Activated naive CD4-positive, alpha-beta T cell (primary cell): ENCODE measurements around the gene ROBO1.
"Not testable (repeated sequence)": the region's sequence is repeated elsewhere in the genome, so short reads cannot be mapped to it uniquely, and the experiment has no call there.

Source experiments
- DNase-seq, 4 experiments: peaks; one replicate each; lab custom pipeline; 2025; lab: John Stamatoyannopoulos, UW

The ROBO1 gene

DNA sequence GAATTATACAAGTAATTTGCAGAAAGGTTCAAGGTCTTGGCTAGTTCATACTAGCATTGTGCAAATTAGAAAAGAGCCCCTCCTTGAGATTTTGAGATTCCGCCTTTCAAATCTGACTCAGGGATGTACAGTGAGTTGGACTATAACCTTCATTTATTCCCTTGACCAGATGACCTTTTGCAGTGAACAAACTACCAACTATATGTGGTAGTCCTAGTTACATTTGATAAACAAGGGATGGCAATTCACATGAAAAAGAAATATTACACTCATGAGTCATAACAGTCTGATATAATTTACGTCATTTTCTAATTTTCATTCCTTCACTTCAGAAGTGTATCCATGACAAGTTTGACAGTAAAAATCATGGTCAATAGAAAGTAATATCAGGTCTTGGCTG is 860.4 kb downstream of the ROBO1 start:
- no peak for DNase-seq

DNA sequence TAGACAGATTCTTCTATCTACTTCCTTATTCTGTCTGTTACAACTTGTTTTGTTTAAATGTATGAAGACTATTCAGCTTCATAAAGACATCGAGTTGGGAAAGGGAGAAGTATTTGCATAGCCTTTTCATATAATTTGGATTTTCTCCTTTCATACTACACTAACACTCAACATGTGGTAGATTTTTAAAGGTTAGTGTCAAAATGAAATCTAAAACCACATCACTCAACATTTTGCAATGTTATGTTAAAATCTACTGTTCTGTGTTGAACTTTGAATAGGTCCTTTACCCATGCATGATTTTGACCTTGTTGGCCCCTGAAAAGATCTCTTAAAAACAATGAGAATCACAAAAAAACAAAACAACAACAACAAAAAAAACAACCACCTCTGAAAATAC is 860.9 kb downstream of the ROBO1 start:
- no peak for DNase-seq

DNA sequence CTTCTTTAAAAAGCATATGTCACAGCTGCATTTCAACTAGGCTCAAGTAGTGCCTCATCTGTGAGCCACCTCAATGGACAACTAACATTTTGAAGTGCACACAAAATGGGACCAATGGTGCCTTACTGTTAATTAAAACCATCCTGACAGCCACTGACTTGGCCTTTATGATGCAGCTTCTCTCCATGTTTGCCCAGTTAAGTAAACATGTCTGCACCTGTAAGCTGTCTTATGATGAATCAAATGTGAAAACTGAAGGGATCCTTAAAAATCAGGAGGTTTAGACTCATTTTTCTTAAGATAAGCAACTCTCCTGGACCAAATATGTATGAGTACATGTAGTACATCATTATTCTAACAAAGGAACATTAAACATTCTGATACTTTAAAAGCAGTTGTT is 861.6 kb downstream of the ROBO1 start:
- no peak for DNase-seq

DNA sequence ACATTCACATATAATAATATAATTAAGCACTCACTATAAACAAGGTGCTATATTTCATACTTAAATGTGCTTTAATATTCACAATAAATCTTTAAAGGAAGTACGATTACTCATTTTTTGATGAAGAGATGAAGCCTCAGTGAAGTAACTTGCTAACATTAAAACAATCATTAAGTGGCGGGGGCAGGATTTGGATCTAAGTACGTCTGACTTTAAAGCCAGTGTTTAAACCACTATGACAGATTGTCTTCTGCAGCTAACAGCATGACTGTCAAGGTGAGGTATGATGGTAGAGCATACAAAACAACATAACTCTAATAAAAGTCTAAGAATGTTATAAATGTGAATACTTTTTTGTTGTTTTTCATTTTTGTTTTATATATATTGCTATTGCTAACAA is 862.1 kb downstream of the ROBO1 start:
- no peak for DNase-seq

DNA sequence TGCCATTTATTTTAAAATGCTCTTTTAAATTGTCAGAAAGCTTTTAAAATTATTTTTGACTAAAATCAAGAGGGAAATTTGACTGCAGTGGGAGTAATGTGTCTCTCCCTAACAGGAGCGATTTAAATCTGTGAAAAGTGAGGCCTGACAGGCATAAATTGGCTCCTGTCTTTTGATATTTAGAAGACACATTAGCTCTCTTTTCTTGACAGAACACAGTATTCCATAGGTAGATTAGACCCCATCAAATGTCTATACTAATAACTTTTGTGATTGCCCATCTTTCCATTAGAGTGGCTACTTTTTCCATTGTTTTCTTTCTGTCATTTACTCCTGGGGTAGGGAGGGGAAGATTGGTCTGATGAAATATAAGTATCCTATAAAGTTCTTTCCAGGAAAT is 866.3 kb downstream of the ROBO1 start:
- no peak for DNase-seq

DNA sequence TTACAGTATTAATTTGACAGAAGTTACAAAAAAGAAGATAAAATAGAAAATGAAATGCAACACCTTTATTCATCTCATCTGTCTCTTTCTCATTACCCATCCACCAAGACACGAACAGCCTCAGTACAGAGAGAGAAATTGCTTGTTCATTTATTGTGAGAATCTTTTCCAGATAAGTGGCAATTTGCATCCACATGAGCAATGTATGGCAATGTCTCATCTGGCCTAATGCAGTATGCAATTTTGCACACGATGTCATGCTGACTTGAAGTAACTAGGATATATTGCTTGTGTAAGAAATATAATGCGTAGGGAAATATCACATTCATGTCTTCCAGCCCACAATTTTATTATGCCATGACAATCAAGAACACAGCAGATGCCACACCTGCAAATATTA is 866.9 kb downstream of the ROBO1 start:
- DNase-seq = no peak

DNA sequence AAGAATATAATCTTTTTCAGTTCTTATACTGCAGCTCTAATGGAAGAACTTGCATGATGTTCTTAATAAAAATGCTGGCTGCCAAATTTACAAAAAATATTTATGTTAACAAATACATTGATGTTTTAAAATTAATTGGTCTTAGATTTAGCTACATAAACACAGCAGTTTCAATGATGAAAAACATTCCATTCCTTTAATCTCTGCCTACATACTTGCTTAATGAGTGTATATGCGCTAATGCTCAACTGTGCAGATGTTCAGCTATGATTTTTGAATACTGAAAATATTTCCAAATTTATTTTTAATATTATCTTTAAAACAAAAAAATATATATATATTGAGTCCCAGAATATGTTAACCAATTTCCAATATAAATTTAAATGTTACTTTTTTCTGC is 867.4 kb downstream of the ROBO1 start:
- no peak for DNase-seq

DNA sequence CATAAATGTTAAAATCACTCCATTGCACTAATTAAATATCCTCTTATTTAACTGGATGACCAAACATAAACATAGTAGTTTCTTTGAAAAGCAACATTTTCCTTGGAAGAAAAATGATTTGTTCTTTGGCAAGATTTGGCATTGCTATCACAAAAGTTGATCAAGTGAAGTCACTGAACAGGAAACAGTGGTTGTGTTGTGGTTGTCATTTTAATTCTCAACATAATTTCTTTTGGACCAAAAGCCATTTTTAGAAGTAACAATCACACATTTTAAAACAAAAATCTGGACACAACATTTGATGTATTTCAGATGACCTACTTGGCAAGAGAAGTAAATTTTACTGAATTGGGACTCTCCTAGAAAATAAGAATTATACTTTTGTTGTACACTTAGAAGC is 872.3 kb downstream of the ROBO1 start:
- DNase-seq = no peak

DNA sequence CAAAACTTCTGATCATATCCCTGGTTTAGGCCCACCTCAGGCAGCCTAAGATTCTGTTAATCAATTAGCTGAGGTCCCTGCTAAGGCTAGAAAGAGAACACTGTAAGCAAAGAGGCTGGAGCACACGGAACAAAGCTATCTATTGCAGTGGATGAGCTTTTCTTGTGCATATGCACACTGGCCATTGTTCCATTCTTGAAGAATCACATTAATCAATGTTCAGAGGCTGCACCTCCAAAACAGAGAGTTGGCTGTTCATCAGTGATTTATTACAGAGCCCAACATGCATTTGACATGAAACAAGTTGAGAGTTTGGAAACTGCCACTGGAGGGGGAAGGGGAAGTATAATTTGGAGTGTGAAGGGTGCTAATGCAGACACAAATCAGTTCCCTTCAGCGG is 873.0 kb downstream of the ROBO1 start:
- DNase-seq = no peak

DNA sequence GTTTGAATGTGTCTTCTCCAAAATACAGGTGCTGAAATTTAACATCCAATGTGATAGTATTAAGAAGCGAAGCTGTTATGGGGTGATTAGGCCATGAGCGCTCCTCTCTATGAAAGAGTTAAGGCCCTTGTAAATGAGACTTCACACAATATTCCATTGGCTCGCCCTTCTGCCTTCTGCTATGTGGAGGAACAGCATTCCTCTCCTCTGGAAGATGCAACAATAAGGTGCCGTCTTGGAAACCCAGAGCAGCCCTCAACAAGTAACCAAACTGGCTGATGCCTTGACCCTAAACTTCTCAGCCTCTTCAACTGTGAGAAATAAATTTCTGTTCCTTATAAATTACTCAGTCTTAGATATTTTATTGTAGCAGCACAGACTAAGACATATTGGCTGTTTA is 874.6 kb downstream of the ROBO1 start:
- no peak for DNase-seq

DNA sequence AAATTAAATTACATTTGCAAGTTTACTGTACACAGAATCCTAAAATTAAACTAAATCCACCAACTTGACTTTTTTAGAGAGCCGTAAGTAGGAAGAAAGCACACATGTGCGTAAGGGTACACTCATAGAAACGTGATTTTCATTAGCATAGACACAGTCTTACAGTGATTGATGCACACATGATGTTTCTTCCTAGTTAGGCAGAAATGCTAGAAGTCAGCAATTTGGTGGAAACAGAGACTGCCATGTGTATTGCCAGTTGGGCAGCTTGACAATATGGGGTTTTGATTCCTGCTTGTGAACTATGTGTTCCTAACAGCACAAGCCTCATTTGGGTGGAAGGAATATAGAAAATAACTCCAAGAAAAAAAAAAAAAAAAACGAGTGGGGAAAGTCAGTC is 878.5 kb downstream of the ROBO1 start:
- no peak for DNase-seq

DNA sequence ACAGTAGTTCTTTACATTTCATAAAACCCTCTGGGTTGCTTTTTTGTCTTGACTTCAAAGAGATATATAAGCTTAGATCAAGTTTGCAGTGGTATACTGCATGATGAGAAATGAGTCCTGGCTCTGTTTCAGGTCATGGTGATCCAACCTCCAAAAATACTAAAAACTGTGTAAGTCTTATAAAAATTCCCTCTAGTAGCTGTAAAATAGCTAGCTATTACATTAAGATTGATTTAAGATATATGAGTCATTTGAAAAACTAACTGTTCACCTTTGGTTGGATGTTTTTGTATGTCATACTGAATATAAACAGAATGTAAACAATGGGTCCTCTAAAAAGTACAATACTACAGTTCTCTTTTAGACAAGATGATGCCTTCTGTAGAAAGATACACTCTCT is 879.2 kb downstream of the ROBO1 start:
- no peak for DNase-seq

DNA sequence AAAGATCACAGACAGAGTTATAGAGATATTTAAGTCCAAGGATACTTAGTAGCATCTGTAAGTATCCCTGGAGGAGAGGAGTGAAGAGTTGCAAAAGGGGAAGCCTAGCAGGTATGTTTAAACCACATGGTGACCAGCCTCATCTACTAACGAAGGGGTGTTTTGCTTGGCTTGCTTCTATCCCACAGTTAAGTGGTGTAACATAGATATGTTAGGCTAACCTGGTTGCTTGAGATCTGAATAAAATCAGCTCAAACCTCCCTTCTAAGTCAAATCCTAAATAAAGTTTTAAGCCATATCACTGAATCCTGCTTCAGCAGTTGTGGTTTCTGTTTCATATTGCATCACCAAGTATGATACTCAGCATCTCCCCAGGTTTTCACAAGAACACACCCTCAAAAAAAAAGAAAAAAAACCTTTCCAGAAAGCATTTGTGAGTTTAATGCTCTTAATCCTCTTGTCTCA is 880.2 kb downstream of the ROBO1 start:
- no peak for DNase-seq

DNA sequence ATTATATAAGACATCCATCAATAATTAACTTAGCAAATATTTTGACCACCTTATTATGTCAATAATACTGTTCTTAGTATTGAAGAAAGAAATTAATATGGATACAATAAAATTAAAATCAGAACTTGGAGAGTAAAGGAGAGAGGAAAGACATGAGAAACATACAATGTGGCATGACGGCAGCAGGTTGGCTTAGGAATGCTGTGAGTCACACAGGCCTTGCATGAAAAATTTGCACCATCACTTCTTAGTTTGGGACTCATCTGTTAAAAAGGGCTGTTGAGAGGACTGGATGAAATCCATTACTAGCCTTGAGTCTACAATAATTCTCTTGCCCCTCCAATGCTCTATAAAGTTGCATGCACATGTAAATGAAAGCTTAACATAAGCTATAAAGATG is 880.8 kb downstream of the ROBO1 start:
- DNase-seq = no peak

DNA sequence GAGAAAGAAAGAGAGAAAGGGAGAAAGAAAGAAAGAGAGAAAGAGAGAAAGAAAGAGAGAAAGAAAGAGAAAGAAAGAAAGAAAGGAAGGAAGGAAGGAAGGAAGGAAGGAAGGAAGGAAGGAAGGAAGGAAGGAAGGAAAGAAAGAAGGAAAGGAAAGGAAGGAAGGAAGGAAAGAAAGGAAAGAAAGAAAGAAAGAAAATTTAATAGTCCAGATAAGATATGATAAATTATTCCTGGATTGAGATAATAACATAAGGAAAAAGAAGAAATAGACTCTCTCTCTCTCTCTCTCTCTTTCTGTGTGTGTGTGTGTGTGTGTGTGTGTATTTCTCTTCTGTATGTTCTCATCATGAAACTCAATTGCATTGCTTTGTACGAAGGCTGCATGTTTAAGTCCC is 883.2 kb downstream of the ROBO1 start:
- not testable (repeated sequence) for DNase-seq

DNA sequence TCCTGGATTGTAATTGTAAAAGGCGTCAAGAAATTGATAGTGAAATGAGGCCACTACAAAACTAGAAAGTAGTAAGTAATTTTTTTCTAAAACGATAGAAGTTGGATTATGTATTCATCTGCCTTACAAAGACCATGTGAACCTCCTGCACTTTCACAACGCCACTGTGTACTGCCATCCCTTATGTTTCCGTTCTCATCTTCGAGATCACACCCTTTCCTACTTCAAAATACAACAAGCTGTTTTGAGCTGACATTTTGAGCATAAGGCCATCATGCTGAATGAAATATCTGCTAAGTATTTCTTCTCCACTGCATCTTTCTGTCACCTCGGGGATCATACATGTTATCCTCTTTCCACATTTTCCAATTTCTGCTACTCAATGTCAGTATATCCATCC is 885.5 kb downstream of the ROBO1 start:
- DNase-seq = no peak

DNA sequence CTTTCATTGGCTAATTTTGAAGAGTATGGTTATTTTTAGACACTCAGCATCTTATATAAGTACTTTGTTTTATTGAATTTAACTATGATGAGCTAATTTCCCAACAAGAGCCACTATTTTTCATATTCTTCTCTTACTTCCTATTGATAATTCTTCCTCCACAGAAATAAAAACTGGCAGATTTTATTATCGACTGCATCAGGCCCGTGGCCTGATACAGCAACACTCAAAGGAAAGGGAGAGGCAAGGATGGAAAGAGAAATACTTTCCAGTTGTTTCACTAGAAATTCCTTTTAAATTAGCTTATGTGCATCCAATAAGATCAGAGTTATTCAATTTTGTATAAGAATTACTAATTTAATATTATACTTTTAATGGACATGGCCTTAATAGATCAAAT is 886.3 kb downstream of the ROBO1 start:
- no peak for DNase-seq

DNA sequence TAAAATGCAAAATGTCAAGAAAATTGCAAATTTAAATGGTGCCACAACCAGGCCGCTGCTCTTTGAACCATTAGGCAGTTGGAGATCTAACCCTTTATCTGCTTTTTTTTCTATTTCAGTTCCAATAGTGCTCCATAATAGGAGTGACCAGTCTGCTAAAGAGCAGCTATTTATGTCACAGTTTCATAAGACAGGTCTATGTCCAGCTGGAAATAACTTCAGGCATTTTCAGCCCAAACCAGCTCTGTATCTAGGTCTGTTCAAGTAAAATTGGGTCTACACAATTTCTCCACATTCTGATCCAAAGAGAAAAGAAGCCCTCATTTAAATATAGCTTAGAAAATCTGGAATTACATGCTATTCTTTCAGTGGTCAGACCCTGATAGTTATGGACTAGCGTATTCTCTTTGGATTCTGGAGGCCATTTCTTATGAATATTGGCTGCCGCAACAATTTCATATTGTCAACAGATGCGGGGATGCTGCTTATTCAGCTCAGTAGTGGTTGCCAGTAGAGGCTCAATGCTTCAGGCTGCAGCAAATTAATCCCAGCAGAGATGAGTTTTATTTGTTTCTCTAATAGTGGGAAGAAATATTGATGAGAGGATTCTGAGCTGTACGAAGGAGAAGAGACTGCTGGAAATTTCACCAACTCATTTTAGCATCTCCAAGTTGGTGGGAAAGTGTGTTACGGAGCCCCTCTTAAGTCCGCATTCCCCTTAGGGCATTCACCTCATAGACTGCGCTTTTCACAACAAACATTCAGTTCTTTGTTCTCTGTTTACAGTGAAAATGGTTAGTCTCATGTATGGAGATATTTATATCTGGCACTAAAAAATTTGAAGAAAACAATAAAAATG is 887.0 kb downstream of the ROBO1 start:
- DNase-seq = no peak

DNA sequence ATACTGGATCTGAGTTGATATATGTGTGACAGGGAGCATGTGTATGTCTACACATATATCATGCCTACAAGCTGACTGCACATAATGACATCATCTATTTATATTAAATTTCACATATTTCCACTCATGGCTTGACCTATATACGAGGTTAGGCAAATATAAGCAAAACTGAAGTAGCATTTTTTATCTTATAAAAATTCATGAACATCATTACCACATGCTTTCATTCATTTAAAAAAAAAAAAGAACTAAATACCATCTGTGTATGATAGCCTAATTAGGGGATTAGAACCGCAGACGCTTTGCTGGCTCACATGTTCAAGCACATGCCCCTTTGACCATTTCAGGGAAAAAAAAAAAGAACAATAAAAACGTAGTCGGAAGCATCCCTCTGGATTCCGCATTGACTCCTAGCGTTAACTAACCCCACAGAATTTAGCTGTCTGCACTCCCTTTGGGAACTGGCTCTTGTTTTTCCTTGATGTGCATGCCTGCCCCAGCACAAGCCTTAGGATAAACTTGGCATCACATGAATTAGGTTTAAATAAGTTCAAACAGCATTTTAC is 888.4 kb downstream of the ROBO1 start:
- no peak for DNase-seq

DNA sequence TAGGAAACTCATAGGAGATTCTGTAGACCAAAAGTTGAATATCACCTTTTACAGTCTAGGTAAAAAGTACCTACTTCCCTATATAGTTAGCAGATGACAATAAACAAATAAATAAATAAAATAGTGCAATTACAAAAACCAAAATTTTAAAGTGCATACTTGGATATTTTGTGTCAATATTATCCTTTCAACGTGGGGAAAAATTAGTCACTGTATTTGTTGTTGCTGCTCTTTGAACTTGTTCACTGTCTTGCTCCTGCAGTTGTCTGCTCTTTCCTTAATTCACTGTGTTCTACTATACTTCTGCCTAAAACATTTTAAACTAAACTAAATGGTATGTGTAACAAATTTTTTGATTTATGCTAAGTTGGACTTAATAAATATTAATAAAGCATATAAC is 889.0 kb downstream of the ROBO1 start:
- DNase-seq = no peak

DNA sequence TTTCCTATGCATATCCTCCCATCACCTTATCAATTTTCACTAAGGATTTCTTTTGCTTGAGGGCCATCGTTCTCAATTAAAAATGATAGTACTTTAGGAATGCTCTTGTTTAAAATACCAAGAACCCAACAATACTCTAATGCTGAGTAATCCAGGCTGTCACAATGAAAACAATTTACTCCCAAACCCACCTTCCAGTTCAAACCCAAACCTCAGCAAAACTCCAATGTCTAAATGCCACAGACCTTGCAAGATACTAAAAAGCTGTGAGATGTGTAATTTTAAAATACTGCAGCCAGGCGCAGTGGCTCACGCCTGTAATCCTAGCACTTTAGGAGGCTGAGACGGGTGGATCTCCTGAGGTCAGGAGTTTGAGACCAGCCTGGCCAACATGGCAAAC is 889.8 kb downstream of the ROBO1 start:
- no peak for DNase-seq

DNA sequence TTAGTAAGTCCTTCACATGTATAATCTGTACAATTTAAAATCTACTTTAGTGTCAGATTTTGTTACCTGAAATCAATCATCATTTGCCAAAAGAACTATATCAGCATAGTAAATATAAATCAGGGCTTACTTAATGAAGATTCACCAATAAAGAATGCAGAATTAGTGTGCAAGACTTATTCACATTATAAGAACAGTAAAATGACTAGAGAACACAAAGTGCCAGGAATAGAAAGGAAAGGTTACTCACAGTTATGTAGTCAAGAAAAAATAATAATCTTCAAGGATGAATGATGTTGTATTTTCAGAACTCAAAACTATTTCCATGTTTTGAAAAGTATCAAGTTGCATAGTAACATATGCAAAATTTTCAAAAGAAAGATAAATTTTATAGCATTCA is 891.9 kb downstream of the ROBO1 start:
- DNase-seq = no peak

DNA sequence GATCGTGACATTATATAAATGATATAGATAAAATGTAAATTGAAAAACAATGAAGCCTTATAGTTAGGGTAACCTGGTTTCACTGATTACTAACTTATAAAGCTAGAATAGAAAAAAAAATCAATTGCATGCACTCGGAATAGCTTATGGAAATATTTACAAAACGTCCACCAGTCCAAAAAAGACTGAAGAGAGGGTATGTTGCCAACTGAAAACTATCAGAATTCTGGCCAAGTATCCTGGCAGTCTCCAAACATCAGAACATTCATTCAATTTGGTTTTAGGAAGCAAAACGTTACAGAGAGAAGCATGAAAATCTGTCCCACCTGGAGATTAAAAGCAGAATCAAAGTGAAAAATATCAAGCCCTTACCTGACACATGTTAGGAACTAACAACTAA is 892.4 kb downstream of the ROBO1 start:
- no peak for DNase-seq

DNA sequence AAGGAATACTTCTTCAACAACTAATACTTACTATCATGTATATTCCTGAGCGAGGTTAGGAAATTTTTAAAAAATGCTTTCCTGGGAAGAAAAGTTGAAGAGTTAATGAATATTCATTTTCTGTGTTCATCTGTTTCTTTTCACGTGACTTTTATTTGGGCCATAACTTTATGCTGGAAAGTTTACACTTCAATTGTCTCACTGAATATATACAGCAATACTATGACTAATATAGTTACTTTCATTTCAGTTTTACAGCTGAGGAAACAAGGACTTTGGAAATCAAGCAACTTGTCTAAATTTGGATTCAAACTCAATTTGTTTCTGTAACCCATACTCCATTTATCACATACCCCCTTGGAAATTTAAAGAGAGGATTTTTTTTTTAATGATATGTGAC is 894.2 kb downstream of the ROBO1 start:
- no peak for DNase-seq
